ENCODE data around the gene LRRFIP2. TPM values are rescaled to one million over a fixed set of nuclear protein-coding genes. Genes with fewer than 3 reads are reported as not detected.

Gene LRRFIP2
- total RNA-seq, 1 donor from 2014 or later: 36.7 TPM

- H3K27me3 Mint-ChIP-seq (ENCODE audit: insufficient read depth, low read depth): no peaks in the 10 kb centered on the region
- Histone ChIP-seq H3K27me3 (no peaks in the 10 kb centered on the region), H3K9me3 (ENCODE audit: low read depth) (no peaks in the 10 kb centered on the region), H3K4me2 (no peak overlapping the region), H3K4me1 (peaks cover 9% of the 10 kb centered on the region), H3K27ac (no peak overlapping the region), H3F3A (ENCODE audit: low read depth) (no peaks in the 10 kb centered on the region), H2AFZ (replicated peaks) (no peak overlapping the region), H3K9ac (no peak overlapping the region), H3K36me3 (no peaks in the 10 kb centered on the region), H3K79me2 (ENCODE audit: low read depth) (peaks cover 51% of the 10 kb centered on the region), H4K20me1 (ENCODE audit: low read depth) (peaks cover 26% of the 10 kb centered on the region), H3K4me3 (no peak overlapping the region)
- peaks cover 13% of the 10 kb centered on the region for H3K36me3 Mint-ChIP-seq
- H3K9me3 Mint-ChIP-seq: no peaks in the 10 kb centered on the region
- no peak for TF ChIP-seq EZH2 (IDR thresholded peaks at IDR 0.05)
- TF ChIP-seq, protein P1, sequence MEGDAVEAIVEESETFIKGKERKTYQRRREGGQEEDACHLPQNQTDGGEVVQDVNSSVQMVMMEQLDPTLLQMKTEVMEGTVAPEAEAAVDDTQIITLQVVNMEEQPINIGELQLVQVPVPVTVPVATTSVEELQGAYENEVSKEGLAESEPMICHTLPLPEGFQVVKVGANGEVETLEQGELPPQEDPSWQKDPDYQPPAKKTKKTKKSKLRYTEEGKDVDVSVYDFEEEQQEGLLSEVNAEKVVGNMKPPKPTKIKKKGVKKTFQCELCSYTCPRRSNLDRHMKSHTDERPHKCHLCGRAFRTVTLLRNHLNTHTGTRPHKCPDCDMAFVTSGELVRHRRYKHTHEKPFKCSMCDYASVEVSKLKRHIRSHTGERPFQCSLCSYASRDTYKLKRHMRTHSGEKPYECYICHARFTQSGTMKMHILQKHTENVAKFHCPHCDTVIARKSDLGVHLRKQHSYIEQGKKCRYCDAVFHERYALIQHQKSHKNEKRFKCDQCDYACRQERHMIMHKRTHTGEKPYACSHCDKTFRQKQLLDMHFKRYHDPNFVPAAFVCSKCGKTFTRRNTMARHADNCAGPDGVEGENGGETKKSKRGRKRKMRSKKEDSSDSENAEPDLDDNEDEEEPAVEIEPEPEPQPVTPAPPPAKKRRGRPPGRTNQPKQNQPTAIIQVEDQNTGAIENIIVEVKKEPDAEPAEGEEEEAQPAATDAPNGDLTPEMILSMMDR (IDR thresholded peaks at IDR 0.05): no peak
- no peak for TF ChIP-seq EZH2phosphoT487 (IDR thresholded peaks at IDR 0.05)
- H3K27ac Mint-ChIP-seq: no peak overlapping the region
- no peak overlapping the region for H3K4me3 Mint-ChIP-seq
- no peak for DNase-seq (ENCODE audit: low spot score)
- H3K4me1 Mint-ChIP-seq: peaks cover 15% of the 10 kb centered on the region
Observed at GRCh38 chr3:37170060-37170459, 4.3 kb downstream of the LRRFIP2 start.

DNA sequence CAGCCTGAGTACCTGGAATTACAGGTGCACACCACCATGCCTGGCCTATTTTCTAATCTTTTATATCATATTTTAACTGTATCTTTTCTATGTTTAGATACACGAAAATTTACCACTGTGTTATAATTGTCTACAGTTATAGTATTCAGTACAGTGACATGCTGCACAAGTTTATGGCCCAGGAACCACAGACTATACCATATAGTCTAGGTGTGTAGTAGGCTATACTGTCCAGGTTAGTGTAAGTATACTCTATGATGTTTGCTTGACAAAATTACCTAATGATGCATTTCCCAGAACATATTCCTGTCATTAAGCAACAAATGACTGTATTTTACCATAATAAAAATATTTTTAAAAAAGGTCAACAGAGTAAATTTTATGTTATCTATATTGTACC is 5.5 kb downstream of the LRRFIP2 start:
- DNase-seq (ENCODE audit: low spot score): no peak
- Mint-ChIP-seq H3K9me3 (no peaks in the 10 kb centered on the region), H3K27ac (no peak overlapping the region), H3K36me3 (peaks cover 16% of the 10 kb centered on the region), H3K4me1 (peaks cover 6% of the 10 kb centered on the region), H3K4me3 (no peak overlapping the region), H3K27me3 (ENCODE audit: insufficient read depth, low read depth) (no peaks in the 10 kb centered on the region)
- H3K79me2 ChIP-seq (ENCODE audit: low read depth): peaks cover 39% of the 10 kb centered on the region
- H3K27me3 ChIP-seq: no peaks in the 10 kb centered on the region
- H2AFZ ChIP-seq (replicated peaks): no peak overlapping the region
- H3K4me2 ChIP-seq: no peak overlapping the region
- H3K4me3 ChIP-seq: no peak overlapping the region
- no peaks in the 10 kb centered on the region for H3F3A ChIP-seq (ENCODE audit: low read depth)
- H3K4me1 ChIP-seq: peaks cover 1% of the 10 kb centered on the region
- no peak overlapping the region for H3K27ac ChIP-seq
- peaks cover 16% of the 10 kb centered on the region for H4K20me1 ChIP-seq (ENCODE audit: low read depth)
- no peaks in the 10 kb centered on the region for H3K36me3 ChIP-seq
- TF ChIP-seq, protein P1 (IDR thresholded peaks at IDR 0.05): no peak
- TF ChIP-seq EZH2phosphoT487 (IDR thresholded peaks at IDR 0.05) (no peak), EZH2 (IDR thresholded peaks at IDR 0.05) (no peak)
- no peaks in the 10 kb centered on the region for H3K9me3 ChIP-seq (ENCODE audit: low read depth)
- H3K9ac ChIP-seq: no peak overlapping the region

DNA sequence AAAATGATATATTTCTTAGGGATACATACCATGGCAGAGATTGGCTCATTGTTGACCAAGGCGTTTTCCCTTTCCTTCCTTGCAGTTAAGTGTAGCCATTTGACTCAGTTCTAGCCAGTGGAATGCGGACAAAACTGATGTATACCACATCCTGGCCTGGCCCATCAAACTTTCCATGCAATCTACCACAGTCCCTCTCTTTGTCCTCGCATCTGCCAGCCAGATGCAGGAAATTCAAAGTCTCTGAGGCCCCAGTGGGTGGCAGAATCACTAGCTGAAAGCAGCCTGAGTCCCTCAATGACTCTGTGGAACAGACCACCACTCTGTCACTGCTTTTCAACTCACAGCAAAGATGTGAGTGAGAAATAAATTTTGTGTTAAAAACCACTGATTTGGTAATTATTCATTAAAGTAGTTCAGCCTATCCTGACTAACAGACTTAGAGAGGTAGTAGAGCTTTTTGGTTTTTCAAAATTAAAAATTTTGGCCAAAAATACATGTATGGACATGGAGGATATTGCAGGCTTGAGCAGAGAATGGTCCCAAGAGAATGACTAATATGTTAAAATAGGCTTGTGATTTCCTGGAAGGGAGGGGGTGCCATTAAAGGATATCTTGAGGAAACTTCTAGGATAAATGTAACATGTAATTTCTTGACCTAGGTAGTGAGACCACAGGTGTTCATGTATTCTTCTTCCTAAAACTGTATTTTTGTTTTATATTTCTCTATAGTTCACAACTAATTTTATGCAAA is 10.9 kb downstream of the LRRFIP2 start:
- Mint-ChIP-seq H3K4me1 (peaks cover 6% of the 10 kb centered on the region), H3K27ac (no peak overlapping the region), H3K27me3 (ENCODE audit: insufficient read depth, low read depth) (no peaks in the 10 kb centered on the region), H3K4me3 (no peak overlapping the region), H3K36me3 (peaks cover 34% of the 10 kb centered on the region), H3K9me3 (no peaks in the 10 kb centered on the region)
- Histone ChIP-seq H3K4me1 (peaks cover 10% of the 10 kb centered on the region), H3K79me2 (ENCODE audit: low read depth) (peaks cover 10% of the 10 kb centered on the region), H3K9me3 (ENCODE audit: low read depth) (no peaks in the 10 kb centered on the region), H3K27me3 (no peaks in the 10 kb centered on the region), H3K36me3 (no peaks in the 10 kb centered on the region), H3F3A (ENCODE audit: low read depth) (no peaks in the 10 kb centered on the region), H3K9ac (no peak overlapping the region), H4K20me1 (ENCODE audit: low read depth) (no peaks in the 10 kb centered on the region), H3K4me3 (no peak overlapping the region), H2AFZ (replicated peaks) (no peak overlapping the region), H3K27ac (no peak overlapping the region), H3K4me2 (peak overlapping the region; percentile 2)
- DNase-seq (ENCODE audit: low spot score): peak; percentile 27
- TF ChIP-seq, protein P1 (IDR thresholded peaks at IDR 0.05): no peak
- TF ChIP-seq EZH2phosphoT487 (IDR thresholded peaks at IDR 0.05) (no peak), EZH2 (IDR thresholded peaks at IDR 0.05) (no peak)
